Ishikawa (cell line): ENCODE results near the gene PVR.

Source experiments
- CEBPB ChIP-seq: IDR thresholded peaks from 2 replicates; pipeline ENCODE4 v1.6.1; 2012
- CREB1 ChIP-seq: IDR thresholded peaks from 2 replicates; pipeline ENCODE4 v1.6.1; 2012; ENCODE audit warnings: low read depth
- EGR1 ChIP-seq: IDR thresholded peaks from 2 replicates; pipeline ENCODE4 v1.6.1; 2012
- EP300 ChIP-seq: IDR thresholded peaks from 2 replicates; pipeline ENCODE4 v1.6.1; 2012; ENCODE audit warnings: borderline replicate concordance
- FOXM1 ChIP-seq: IDR thresholded peaks from 2 replicates; pipeline ENCODE4 v1.6.1; 2012; ENCODE audit warnings: low read depth, borderline replicate concordance
- NFIC ChIP-seq: IDR thresholded peaks from 2 replicates; pipeline ENCODE4 v1.6.1; 2012
- RAD21 ChIP-seq: IDR thresholded peaks from 2 replicates; pipeline ENCODE4 v1.6.1; 2012; ENCODE audit warnings: low read depth
- TAF1 ChIP-seq: IDR thresholded peaks from 2 replicates; pipeline ENCODE4 v1.6.1; 2012; ENCODE audit warnings: low read depth, mild to moderate bottlenecking
- TCF12 ChIP-seq: IDR thresholded peaks from 2 replicates; pipeline ENCODE4 v1.6.1; 2012; ENCODE audit warnings: low read depth
- TEAD4 ChIP-seq: IDR thresholded peaks from 2 replicates; pipeline ENCODE4 v1.6.1; 2012
- USF1 ChIP-seq: IDR thresholded peaks from 2 replicates; pipeline ENCODE4 v1.6.1; 2012
- YY1 ChIP-seq: IDR thresholded peaks from 2 replicates; pipeline ENCODE4 v1.6.1; 2012; ENCODE audit warnings: low read depth
- ZBTB7A ChIP-seq: IDR thresholded peaks from 2 replicates; pipeline ENCODE4 v1.6.1; 2012; ENCODE audit warnings: low read depth
- TF ChIP-seq, protein P1 (sequence below): IDR thresholded peaks from 2 replicates; pipeline ENCODE4 v1.6.1; 2012; ENCODE audit warnings: low read depth, mild to moderate bottlenecking
- TF ChIP-seq, protein P2 (sequence below): IDR thresholded peaks from 2 replicates; pipeline ENCODE4 v1.6.1; 2012

The PVR gene

GRCh38 chr19:44683434-44684210 lies 39.9 kb downstream of the PVR start:
- TF ChIP-seq, protein P1, sequence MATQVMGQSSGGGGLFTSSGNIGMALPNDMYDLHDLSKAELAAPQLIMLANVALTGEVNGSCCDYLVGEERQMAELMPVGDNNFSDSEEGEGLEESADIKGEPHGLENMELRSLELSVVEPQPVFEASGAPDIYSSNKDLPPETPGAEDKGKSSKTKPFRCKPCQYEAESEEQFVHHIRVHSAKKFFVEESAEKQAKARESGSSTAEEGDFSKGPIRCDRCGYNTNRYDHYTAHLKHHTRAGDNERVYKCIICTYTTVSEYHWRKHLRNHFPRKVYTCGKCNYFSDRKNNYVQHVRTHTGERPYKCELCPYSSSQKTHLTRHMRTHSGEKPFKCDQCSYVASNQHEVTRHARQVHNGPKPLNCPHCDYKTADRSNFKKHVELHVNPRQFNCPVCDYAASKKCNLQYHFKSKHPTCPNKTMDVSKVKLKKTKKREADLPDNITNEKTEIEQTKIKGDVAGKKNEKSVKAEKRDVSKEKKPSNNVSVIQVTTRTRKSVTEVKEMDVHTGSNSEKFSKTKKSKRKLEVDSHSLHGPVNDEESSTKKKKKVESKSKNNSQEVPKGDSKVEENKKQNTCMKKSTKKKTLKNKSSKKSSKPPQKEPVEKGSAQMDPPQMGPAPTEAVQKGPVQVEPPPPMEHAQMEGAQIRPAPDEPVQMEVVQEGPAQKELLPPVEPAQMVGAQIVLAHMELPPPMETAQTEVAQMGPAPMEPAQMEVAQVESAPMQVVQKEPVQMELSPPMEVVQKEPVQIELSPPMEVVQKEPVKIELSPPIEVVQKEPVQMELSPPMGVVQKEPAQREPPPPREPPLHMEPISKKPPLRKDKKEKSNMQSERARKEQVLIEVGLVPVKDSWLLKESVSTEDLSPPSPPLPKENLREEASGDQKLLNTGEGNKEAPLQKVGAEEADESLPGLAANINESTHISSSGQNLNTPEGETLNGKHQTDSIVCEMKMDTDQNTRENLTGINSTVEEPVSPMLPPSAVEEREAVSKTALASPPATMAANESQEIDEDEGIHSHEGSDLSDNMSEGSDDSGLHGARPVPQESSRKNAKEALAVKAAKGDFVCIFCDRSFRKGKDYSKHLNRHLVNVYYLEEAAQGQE: no peak
- no peak for TF ChIP-seq NFIC
- TF ChIP-seq, protein P2, sequence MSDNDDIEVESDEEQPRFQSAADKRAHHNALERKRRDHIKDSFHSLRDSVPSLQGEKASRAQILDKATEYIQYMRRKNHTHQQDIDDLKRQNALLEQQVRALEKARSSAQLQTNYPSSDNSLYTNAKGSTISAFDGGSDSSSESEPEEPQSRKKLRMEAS: no peak
- TF ChIP-seq FOXM1: no peak
- TF ChIP-seq EP300: no peak
- no peak for TF ChIP-seq TCF12
- no peak for TF ChIP-seq RAD21
- TF ChIP-seq TAF1: no peak
- TF ChIP-seq USF1: no peak
- no peak for TF ChIP-seq EGR1
- no peak for TF ChIP-seq ZBTB7A
- TF ChIP-seq YY1: no peak
- no peak for TF ChIP-seq TEAD4
- no peak for TF ChIP-seq CEBPB
- TF ChIP-seq CREB1: no peak

GRCh38 chr19:44684892-44685863 lies 41.5 kb downstream of the PVR start:
- TF ChIP-seq TEAD4: no peak
- TF ChIP-seq, protein P2: no peak
- TF ChIP-seq ZBTB7A: no peak
- no peak for TF ChIP-seq EGR1
- no peak for TF ChIP-seq FOXM1
- no peak for TF ChIP-seq YY1
- no peak for TF ChIP-seq USF1
- no peak for TF ChIP-seq TCF12
- no peak for TF ChIP-seq EP300
- no peak for TF ChIP-seq TAF1
- TF ChIP-seq, protein P1: no peak
- TF ChIP-seq RAD21: no peak
- TF ChIP-seq NFIC: no peak

DNA sequence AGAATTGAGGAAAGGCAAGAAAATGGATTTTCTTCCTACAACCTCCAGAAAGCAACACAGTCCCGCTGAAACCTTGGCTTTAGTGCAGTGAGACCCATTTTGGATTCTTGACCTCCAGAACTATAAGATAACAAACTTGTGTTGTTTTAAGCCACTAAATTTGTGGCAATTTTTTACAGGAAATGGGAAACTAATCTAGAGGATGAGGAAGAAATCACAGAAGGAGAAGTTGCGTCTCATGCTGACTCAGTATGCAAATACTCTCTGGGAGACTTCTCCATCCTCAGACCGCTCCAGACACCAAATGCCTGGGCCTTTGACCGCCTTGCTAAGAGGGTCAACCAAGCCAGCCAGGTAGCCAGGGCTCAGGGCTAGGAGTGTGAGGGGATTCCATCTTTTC lies 42.2 kb downstream of the PVR start:
- TF ChIP-seq FOXM1 (no peak), TCF12 (no peak), TEAD4 (no peak), ZBTB7A (no peak), USF1 (no peak), RAD21 (no peak), CREB1 (no peak), YY1 (no peak), EP300 (no peak), TAF1 (no peak), CEBPB (no peak), NFIC (no peak)
- TF ChIP-seq, protein P1: no peak
- TF ChIP-seq, protein P2: no peak
